Measurements from ENCODE around the gene PHF13. TPM values are rescaled to one million over a fixed set of nuclear protein-coding genes. Genes with fewer than 3 reads are reported as not detected.

PHF13 gene
- total and polyA plus RNA-seq, 9 of the 15 experiments (the other 6 are each of a cell fraction or from before 2014, with no cell fraction given), result 1.8 to 36.1 (median 11.7) TPM

DNA sequence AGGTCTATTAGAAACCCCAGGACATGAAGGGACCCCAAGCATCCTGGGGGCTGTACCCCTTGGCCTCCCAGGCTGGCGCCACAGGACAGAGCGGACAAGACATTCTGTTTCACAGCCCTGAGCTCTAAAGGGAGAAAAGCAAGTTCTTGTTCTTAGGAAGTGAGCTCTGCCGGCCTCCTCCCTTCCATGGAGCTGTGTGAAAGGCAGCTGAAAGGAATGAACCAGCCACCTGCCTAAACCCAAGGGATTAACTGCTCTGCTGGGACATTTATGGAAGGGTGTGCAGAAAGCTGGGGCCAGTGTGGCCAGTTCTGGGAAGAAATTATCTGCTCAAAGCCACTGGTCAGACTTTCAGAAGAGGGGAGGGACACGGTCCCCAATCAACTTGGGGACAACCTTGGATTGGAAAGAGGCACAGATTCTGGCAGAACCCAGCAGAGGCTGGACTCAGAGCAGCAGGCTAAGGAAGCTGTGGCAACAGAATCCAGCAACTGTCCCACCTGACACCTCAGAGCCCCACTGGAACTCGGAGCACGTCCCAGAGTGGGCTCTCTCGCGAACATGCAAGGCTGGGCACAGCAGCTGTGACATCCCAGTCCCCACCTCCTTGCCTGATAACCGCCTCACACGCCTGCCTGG lies 13.0 kb upstream of the PHF13 start (continued):
- no peak for TF ChIP-seq ZNF23 (CRISPR knock-in tag; IDR thresholded peaks at IDR 0.05)
- TF ChIP-seq BRCA1 (IDR thresholded peaks at IDR 0.05), result no peak
- TF ChIP-seq BRCA1 (CRISPR knock-in tag; IDR thresholded peaks at IDR 0.05), result no peak
- no peak for TF ChIP-seq CBFB (CRISPR knock-in tag; IDR thresholded peaks at IDR 0.05)
- TF ChIP-seq GABPB1 (CRISPR knock-in tag; IDR thresholded peaks at IDR 0.05), result peak; percentile 10; the same call in 1 of the 2 replicates
- no peak for TF ChIP-seq ARNT (IDR thresholded peaks at IDR 0.05)
- TF ChIP-seq JUN (IDR thresholded peaks at IDR 0.05; ENCODE audit: borderline replicate concordance, low read depth, low read length), result no peak
- TF ChIP-seq JUN (CRISPR knock-in tag; IDR thresholded peaks at IDR 0.05; ENCODE audit: borderline replicate concordance), result no peak
- 0 out of 2 replicates have a peak, but pooled peaks have one; percentile 32 for TF ChIP-seq POLR2A (conservative IDR thresholded peaks at IDR 0.05)
- peak; percentile 52; the same call in 1 of the 2 replicates for TF ChIP-seq ZC3H4 (CRISPR knock-in tag; IDR thresholded peaks at IDR 0.05; ENCODE audit: borderline replicate concordance)
- no peak for TF ChIP-seq ADNP (tag; IDR thresholded peaks at IDR 0.05)
- TF ChIP-seq BCOR (IDR thresholded peaks at IDR 0.05), result no peak
- TF ChIP-seq MECOM (CRISPR knock-in tag; IDR thresholded peaks at IDR 0.05), result no peak
- 0 out of 2 replicates have a peak, but pooled peaks have one; percentile 35 for TF ChIP-seq POLR2G (IDR thresholded peaks at IDR 0.05; ENCODE audit: low read depth, low read length)
- TF ChIP-seq KAT7 (CRISPR knock-in tag; IDR thresholded peaks at IDR 0.05; ENCODE audit: borderline replicate concordance), result peak; percentile 68
- TF ChIP-seq FOXM1 (IDR thresholded peaks at IDR 0.05; ENCODE audit: low read depth), result no peak
- no peak for TF ChIP-seq FOXM1 (CRISPR knock-in tag; IDR thresholded peaks at IDR 0.05; ENCODE audit: low read depth)
- no peak for TF ChIP-seq CHD2 (IDR thresholded peaks at IDR 0.05; ENCODE audit: low read depth, low read length)
- 0 out of 2 replicates have a peak, but pooled peaks have one; percentile 5 for TF ChIP-seq TEAD4 (IDR thresholded peaks at IDR 0.05; ENCODE audit: low read length)
- TF ChIP-seq TEAD4 (CRISPR knock-in tag; IDR thresholded peaks at IDR 0.05; ENCODE audit: borderline replicate concordance), result no peak
- TF ChIP-seq, protein P1, sequence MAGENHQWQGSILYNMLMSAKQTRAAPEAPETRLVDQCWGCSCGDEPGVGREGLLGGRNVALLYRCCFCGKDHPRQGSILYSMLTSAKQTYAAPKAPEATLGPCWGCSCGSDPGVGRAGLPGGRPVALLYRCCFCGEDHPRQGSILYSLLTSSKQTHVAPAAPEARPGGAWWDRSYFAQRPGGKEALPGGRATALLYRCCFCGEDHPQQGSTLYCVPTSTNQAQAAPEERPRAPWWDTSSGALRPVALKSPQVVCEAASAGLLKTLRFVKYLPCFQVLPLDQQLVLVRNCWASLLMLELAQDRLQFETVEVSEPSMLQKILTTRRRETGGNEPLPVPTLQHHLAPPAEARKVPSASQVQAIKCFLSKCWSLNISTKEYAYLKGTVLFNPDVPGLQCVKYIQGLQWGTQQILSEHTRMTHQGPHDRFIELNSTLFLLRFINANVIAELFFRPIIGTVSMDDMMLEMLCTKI (IDR thresholded peaks at IDR 0.05; ENCODE audit: partially characterized antibody), result no peak
- TF ChIP-seq WHSC1 (IDR thresholded peaks at IDR 0.05; ENCODE audit: low read length), result no peak
- TF ChIP-seq HCFC1 (IDR thresholded peaks at IDR 0.05; ENCODE audit: low read depth, low read length), result no peak
- no peak for TF ChIP-seq FOXK1 (CRISPR knock-in tag; IDR thresholded peaks at IDR 0.05; ENCODE audit: borderline replicate concordance)
- TF ChIP-seq, protein P2, sequence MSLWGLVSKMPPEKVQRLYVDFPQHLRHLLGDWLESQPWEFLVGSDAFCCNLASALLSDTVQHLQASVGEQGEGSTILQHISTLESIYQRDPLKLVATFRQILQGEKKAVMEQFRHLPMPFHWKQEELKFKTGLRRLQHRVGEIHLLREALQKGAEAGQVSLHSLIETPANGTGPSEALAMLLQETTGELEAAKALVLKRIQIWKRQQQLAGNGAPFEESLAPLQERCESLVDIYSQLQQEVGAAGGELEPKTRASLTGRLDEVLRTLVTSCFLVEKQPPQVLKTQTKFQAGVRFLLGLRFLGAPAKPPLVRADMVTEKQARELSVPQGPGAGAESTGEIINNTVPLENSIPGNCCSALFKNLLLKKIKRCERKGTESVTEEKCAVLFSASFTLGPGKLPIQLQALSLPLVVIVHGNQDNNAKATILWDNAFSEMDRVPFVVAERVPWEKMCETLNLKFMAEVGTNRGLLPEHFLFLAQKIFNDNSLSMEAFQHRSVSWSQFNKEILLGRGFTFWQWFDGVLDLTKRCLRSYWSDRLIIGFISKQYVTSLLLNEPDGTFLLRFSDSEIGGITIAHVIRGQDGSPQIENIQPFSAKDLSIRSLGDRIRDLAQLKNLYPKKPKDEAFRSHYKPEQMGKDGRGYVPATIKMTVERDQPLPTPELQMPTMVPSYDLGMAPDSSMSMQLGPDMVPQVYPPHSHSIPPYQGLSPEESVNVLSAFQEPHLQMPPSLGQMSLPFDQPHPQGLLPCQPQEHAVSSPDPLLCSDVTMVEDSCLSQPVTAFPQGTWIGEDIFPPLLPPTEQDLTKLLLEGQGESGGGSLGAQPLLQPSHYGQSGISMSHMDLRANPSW (CRISPR knock-in tag; IDR thresholded peaks at IDR 0.05), result peak; percentile 15; the same call in 1 of the 2 replicates
- TF ChIP-seq, protein P3, sequence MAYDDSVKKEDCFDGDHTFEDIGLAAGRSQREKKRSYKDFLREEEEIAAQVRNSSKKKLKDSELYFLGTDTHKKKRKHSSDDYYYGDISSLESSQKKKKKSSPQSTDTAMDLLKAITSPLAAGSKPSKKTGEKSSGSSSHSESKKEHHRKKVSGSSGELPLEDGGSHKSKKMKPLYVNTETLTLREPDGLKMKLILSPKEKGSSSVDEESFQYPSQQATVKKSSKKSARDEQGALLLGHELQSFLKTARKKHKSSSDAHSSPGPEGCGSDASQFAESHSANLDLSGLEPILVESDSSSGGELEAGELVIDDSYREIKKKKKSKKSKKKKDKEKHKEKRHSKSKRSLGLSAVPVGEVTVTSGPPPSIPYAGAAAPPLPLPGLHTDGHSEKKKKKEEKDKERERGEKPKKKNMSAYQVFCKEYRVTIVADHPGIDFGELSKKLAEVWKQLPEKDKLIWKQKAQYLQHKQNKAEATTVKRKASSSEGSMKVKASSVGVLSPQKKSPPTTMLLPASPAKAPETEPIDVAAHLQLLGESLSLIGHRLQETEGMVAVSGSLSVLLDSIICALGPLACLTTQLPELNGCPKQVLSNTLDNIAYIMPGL (CRISPR knock-in tag; IDR thresholded peaks at IDR 0.05), result 0 out of 2 replicates have a peak, but pooled peaks have one; percentile 18

Measured in K562 (cell line).